Uterus (tissue), 2 donors: Measurements from ENCODE around the gene PPBP.

Experiments used
- CTCF ChIP-seq, 4 experiments: fragments of 200-600 bp in 2 of 4; fragments of 450-650 bp in 2 of 4; sonication (generic) in 2 of 4; IDR thresholded peaks; one replicate each; pipeline ENCODE4 v1.5.1; 2016 to 2019; ENCODE audit warnings: antibody characterized with exemption in 4 of 4, mild to moderate bottlenecking in 2 of 4, moderate library complexity in 1 of 4
- POLR2A ChIP-seq, 2 donors: fragments of 450-650 bp; IDR thresholded peaks; one replicate each; pipeline ENCODE4 v1.6.1; 2016; ENCODE audit warnings: antibody characterized with exemption in 2 of 2, mild to moderate bottlenecking in 1 of 2, moderate library complexity in 1 of 2

- TF ChIP-seq CTCF (IDR thresholded peaks at IDR 0.05) (no peak), POLR2A (IDR thresholded peaks at IDR 0.05) (no peak)
These were observed 33.6 kb upstream of the PPBP start for GRCh38 chr4:74021601-74022000.
